HG03097 (cell line): ENCODE data around the gene CEP41.

Experiments
- ATAC-seq: cut with Tn5 transposase; IDR thresholded peaks from one replicate; pipeline ENCODE4 v1.9.1; 2021; ENCODE audit not compliant: unreplicated experiment, low FRiP score

CEP41 gene

DNA sequence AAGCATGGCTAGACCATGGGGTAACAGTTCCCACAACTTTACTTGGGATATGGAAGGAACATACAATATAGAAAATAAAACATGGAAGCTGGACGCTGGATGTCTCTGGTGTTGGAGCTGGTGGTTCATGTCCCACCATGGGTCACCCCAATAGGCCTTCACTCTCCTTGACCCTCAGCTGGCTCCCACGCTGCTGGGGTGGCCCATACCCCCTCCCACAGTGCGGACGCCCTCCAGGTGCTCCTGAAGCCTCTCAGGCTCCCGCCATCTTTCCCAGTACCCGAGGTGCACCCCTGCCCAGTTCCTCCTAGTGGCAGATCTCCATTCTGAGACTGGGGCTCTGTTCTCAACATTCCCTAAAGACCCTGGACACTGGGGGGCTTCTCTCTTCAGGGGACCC, 66.3 kb downstream of the CEP41 start:
- no peak for ATAC-seq

DNA sequence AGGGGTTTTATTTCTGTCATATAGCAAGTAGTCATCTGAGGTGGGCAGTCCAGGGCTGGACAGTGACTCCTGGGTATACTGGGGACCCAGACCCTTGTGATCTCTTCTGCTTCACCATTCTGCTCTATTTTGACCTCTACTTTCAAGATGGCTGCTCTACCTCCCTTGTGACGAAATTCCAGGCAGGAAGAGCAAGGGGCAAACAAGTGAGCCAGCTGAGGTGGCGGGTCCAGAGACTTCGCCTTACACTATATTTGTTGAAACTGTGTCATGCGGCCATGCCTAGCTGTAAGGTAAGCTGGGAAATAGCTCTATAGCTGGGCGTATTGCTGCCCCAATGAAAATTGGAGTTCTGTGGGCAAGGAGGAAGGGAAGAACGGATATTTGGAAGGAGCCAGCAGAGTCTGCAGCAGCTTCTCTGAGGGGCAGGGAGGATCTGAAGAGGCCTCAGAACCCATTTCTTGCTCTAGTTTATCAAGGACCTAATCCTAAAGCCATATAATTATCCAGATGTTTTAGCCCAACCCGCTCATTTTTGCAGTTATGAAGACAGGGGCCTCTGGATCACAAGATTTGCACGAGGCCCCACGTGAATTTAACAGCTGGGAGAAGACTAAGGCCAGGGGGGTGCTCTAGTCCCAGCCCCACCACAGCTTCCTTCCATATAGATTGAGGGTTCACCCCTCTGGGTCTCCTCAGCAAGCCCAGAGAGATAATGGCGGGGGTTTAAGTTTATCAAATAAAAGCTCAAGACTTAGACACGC, 68.2 kb downstream of the CEP41 start:
- ATAC-seq, result no peak

DNA sequence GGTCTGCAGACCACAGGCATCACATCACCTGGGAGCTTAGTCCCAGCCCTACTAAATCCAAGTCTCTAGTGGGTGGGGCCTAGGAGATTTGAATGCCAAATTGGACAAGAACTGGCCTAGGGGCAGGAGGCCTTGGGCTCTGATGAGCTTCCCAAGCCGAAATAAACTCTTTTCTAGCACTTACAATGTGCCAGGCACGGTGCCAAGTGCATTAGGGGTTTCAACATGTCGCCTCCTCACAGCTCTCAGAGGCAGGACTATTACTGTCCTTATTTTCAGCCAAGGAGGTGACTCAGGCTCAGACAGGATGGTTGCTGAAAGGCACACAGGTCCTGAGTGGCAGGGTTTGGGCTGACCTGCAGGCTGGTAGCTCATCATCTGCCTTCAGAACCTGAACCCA, 69.8 kb downstream of the CEP41 start:
- no peak for ATAC-seq

GRCh38 chr7:130369831-130370550, 70.8 kb downstream of the CEP41 start:
- no peak for ATAC-seq

GRCh38 chr7:130369110-130369711, 71.6 kb downstream of the CEP41 start:
- ATAC-seq, result no peak

GRCh38 chr7:130367836-130368746, 72.7 kb downstream of the CEP41 start:
- ATAC-seq, result no peak

GRCh38 chr7:130367088-130367755, 73.6 kb downstream of the CEP41 start:
- ATAC-seq, result no peak

GRCh38 chr7:130366564-130366963, 74.3 kb downstream of the CEP41 start:
- no peak for ATAC-seq

- no peak for ATAC-seq
Observed at GRCh38 chr7:130365511-130366441, 75.0 kb downstream of the CEP41 start.

DNA sequence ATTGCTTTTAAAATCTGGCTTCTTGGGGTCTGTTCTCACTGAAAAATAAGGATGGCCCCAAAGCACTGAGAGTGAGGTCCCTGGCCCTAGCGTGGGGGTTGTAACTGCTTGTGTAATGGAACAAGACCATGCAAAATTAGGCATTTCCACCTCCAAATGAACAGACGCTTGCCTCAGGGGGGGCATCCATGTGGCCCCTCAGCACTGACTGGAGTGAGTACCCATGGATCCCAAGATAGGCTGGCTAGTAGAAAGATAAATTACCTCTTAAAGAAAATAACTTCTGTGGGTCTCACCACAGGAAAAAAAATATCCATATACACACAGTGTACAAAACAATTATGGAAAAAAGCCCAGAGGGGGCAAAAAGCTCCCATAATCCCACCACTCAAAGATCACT, 75.7 kb downstream of the CEP41 start:
- no peak for ATAC-seq

DNA sequence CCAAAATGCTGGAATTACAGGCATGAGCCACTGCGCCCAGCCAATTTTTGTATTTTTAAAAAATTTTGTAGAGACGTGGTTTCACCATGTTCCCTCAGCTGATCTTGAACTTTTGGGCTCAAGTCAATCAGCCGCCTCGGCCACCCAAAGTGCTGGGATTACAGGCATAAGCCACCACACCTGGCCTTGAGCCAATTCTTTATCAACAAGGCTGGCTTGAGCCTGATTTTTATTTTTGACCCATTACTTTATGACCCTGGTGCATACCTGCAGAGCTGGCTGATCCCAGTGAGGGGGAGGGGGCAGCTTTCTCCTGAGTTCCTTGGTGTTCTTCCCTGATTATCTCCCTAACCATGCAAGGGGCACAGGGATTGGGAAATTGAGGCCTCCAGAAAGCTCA, 76.4 kb downstream of the CEP41 start:
- no peak for ATAC-seq

GRCh38 chr7:130363026-130363847, 77.6 kb downstream of the CEP41 start:
- no peak for ATAC-seq

DNA sequence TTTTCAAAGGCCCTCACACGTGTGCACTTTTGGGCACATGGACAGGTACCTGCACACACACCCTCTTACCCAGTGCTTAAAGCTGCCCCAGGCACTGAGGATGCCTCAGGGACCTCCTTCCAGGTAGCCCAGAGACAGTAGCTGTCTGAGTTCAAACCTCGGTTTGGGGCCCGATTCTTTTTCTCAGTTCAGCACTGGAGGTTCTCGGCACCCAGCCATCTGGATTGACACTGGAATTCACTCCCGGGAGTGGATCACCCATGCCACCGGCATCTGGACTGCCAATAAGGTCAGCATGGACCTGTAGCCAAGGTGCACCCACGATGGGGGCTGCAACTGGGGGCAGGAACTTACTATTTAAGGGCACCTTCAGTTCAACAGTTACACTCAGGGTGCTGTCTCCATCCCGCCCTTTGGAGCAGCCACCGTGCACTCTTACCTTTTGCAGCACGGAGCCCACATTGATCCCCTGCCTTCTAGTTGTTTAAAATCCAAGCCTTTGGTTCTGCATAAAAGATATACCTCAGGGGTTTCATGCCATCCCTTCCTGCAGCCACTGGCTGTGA, 78.5 kb downstream of the CEP41 start:
- no peak for ATAC-seq

DNA sequence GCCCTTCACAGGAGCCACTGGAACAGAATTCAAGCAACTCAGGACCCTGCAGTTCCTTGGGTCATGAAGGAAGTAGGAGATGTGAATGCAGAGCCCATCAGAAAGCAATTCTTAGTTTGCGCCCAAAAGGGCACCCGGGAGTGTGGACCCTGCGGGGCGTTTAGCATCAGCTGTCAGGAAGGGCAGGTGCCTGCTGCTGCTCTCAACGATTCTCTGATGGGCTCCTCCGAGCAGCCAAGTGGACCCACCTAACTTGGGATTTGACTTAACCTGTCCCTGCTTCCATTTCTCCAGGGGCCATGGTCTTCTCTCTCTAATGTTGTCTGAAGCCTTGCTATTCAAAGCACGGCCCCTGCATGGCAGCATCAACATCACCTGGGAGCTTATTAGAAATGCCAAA, 79.1 kb downstream of the CEP41 start:
- no peak for ATAC-seq

DNA sequence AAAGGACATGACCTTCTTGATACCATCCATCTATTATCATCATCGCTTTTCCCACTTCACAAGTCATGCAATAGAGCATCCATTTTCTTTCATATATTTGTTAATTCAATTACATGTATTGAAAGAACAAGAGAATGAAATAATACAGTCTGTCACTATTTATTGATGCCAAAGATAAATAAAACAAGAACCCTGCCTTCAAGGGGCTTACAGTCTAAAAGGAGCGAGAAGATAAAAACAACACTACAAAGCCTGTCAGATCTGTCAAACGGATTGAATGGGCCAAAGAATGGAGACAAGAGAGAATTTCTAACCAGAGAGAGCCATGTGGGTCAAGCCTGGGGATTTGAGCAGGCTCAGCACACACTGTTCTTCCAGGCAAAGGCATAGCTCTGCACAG, 80.3 kb downstream of the CEP41 start:
- no peak for ATAC-seq

DNA sequence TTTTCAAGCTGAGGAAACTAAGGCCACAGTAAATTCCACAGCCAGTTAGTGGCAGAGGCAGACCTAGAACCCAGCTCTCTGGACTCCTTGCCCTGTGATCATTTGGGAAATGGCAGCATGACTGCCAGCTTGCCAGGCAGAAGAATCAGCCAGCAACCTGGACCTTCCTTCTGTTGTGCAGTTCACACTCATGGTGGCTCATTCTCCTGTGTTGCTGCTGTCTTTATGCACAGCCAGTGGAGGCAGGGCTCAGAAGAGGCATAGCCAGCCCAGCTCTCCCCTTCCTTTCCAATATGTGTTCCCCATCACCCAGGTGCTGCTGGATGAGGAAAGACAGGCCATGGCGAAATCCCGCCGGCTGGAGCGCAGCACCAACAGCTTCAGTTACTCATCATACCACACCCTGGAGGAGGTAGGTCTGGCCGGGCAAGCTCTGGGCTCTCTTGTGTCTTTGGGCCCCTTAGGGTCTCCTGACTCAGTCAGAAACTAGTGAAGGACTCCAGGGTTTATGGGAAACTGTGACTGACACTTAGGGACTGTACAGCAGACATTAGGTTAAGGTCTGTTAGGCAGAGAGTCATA, 81.4 kb downstream of the CEP41 start:
- ATAC-seq, result no peak

DNA sequence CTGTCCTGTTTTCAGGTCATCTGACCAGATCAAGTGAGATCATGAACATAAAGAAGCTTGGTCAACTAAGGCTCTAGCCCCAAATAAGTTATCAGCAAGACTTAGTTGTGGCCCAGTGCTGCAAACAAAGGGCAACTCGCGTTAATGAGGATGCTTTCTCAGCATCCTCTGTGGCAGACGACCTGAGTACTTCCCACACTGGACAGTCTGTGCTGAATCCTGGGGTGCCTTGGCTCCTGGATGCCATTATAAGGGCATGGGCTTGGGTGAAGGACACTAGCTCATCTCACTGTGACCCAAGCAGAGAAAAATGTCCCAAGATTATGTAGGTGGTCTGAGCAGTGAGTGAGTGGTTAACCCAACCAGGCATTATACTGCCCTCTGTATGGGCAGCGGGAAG, 82.3 kb downstream of the CEP41 start:
- no peak for ATAC-seq
